Stimulated activated naive CD4-positive, alpha-beta T cell treated with Interleukin-2 at 50 U/mL for 16 hours (primary cell): ENCODE results near the gene CXCL1.

Source experiments
- DNase-seq: peaks from one replicate; lab custom pipeline; 2025; lab: John Stamatoyannopoulos, UW

CXCL1 gene

DNA sequence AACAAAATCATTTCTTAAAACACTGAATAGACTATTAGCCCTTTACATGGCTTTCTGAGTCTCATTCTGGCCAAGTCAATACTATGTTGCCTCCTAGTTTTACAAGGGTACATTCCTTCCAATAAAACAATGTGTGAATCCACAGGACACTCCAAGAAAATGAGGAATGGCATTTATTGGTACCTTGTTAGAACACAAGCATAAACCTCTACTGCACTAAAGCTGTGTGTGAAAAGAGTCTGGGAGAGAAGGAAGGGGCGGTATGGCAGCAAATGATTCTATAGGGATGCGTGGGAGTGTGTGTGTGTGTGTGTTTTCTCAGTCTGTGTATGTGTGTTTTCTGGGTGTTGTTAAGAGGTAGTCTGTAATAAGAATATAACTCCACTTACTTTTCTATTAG is 48.9 kb downstream of the CXCL1 start:
- no peak for DNase-seq

DNA sequence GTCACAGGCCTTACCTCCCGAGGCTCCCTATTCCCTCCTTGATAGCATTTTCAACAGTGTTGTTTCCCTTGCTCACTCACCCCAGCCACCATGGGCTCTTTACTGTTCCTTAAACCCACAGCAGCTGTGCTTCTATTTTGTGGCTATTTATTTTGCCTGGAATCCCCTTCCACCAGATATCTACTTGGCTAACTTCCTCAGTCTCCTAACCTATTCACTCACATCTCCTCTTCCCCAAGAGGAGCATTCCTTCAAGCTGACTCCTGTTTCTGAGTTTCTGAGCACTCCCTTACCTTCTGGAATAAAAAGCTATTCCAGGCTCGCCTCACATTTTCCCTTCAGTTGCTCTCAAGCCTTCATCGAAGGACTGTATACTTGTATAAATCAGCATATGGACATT is 50.5 kb downstream of the CXCL1 start:
- no peak for DNase-seq
